H1 (cell line): ENCODE results near the gene OGT.

Experiments used
- JUN ChIP-seq: IDR thresholded peaks from 2 replicates; pipeline ENCODE4 v1.6.1; 2011; ENCODE audit warnings: low read depth, mild to moderate bottlenecking, improper control_type of control experiment, low read length
- NANOG ChIP-seq: IDR thresholded peaks from 2 replicates; pipeline ENCODE4 v1.6.1; 2011; ENCODE audit warnings: low read length, low read depth, mild to moderate bottlenecking, inconsistent platforms; ENCODE audit not compliant: insufficient read depth, poor library complexity, severe bottlenecking
- POLR2AphosphoS5 ChIP-seq: IDR thresholded peaks from 2 replicates; pipeline ENCODE4 v1.6.1; 2011; ENCODE audit warnings: low read depth, low read length
- TF ChIP-seq, protein P1 (sequence below), 3 experiments: IDR thresholded peaks; 1 replicate in 2 of 3; 2 replicates in 1 of 3; pipeline versions ENCODE4 v1.5.1 to v1.6.1; 2011; ENCODE audit warnings: low read length in 3 of 3, mild to moderate bottlenecking in 3 of 3, inconsistent platforms in 2 of 3, low read depth in 1 of 3, moderate library complexity in 1 of 3; ENCODE audit not compliant: insufficient read depth in 1 of 3; ENCODE audit errors: control extremely low read depth in 1 of 3

DNA sequence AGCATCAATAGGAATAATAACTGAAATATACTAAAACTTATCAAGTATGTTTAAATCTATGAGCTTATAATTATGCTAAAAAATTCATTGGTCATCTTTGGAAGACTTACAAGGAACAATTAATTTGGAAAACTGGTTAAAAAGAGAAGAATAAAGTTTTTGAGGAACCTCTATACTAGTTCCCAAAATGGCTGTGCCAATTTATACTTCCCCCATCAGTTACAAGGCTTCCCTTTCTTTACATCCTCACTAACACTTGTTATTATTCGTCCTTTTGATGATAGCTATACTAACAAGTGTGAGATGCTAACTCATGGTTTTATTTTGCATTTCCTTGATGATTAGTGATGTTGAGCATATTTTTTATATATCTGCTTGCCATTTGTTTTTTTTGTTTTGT lies 17.1 kb downstream of the OGT start:
- TF ChIP-seq POLR2AphosphoS5, result no peak
- TF ChIP-seq, protein P1, sequence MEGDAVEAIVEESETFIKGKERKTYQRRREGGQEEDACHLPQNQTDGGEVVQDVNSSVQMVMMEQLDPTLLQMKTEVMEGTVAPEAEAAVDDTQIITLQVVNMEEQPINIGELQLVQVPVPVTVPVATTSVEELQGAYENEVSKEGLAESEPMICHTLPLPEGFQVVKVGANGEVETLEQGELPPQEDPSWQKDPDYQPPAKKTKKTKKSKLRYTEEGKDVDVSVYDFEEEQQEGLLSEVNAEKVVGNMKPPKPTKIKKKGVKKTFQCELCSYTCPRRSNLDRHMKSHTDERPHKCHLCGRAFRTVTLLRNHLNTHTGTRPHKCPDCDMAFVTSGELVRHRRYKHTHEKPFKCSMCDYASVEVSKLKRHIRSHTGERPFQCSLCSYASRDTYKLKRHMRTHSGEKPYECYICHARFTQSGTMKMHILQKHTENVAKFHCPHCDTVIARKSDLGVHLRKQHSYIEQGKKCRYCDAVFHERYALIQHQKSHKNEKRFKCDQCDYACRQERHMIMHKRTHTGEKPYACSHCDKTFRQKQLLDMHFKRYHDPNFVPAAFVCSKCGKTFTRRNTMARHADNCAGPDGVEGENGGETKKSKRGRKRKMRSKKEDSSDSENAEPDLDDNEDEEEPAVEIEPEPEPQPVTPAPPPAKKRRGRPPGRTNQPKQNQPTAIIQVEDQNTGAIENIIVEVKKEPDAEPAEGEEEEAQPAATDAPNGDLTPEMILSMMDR (IDR thresholded peaks at IDR 0.05; ENCODE audit: control extremely low read depth in 1 of 3, insufficient read depth in 1 of 3, low read depth in 1 of 3, low read length in 3 of 3), result no peak
- TF ChIP-seq JUN, result no peak
- no peak for TF ChIP-seq NANOG
